Loucy (cell line): Measurements from ENCODE around the gene MAS1L.

ENCODE experiments used
- H2AFZ ChIP-seq: fragments of 200-600 bp; sonication (generic); 2 replicates; pipeline ENCODE4 v1.6.0; 2016; ENCODE audit warnings: antibody characterized with exemption, mild to moderate bottlenecking, low read length, moderate library complexity
- H3F3A ChIP-seq: fragments of 200-600 bp; 2 replicates; pipeline ENCODE4 v1.6.0; 2016; ENCODE audit warnings: antibody characterized with exemption, low read depth, mild to moderate bottlenecking
- H3K27me3 ChIP-seq: fragments of 200-600 bp; sonication (generic); 2 replicates; pipeline ENCODE4 v1.6.1; 2014; ENCODE audit warnings: low read length, mild to moderate bottlenecking; ENCODE audit not compliant: insufficient read depth, poor library complexity, severe bottlenecking
- H3K36me3 ChIP-seq: fragments of 200-600 bp; sonication (generic); 2 replicates; pipeline ENCODE4 v1.6.1; 2016; ENCODE audit warnings: low read length; ENCODE audit not compliant: insufficient read depth
- H3K4me1 ChIP-seq: fragments of 200-600 bp; sonication (generic); 2 replicates; pipeline ENCODE4 v1.5.1; 2014; ENCODE audit warnings: low read length, mild to moderate bottlenecking; ENCODE audit not compliant: insufficient read depth, poor library complexity, severe bottlenecking
- H3K4me2 ChIP-seq: fragments of 200-600 bp; sonication (generic); 2 replicates; pipeline ENCODE4 v1.6.0; 2014; ENCODE audit warnings: antibody characterized with exemption, low read length, low read depth, mild to moderate bottlenecking; ENCODE audit not compliant: poor library complexity, severe bottlenecking
- H3K4me3 ChIP-seq: fragments of 200-600 bp; sonication (generic); 2 replicates; pipeline ENCODE4 v1.5.1; 2014; ENCODE audit warnings: low read length, mild to moderate bottlenecking, mixed read lengths; ENCODE audit not compliant: poor library complexity, severe bottlenecking
- H3K79me2 ChIP-seq: fragments of 200-600 bp; sonication (generic); 2 replicates; pipeline ENCODE4 v1.6.1; 2014; ENCODE audit warnings: low read length; ENCODE audit not compliant: insufficient read depth
- H3K9ac ChIP-seq: fragments of 200-600 bp; sonication (generic); 2 replicates; pipeline ENCODE4 v1.6.0; 2014; ENCODE audit warnings: mild to moderate bottlenecking, low read depth, low read length, moderate library complexity; ENCODE audit not compliant: poor library complexity, severe bottlenecking
- H3K9me2 ChIP-seq: fragments of 200-600 bp; sonication (generic); replicated peaks from 2 replicates; pipeline ENCODE4 v1.6.1; 2016; ENCODE audit warnings: low read depth, low read length, mixed read lengths
- H3K9me3 ChIP-seq: fragments of 200-600 bp; sonication (generic); 2 replicates; pipeline ENCODE4 v1.6.1; 2014; ENCODE audit warnings: mild to moderate bottlenecking, antibody characterized with exemption, low read length, low read depth; ENCODE audit not compliant: insufficient read depth
- H4K20me1 ChIP-seq: fragments of 200-600 bp; sonication (generic); 2 replicates; pipeline ENCODE4 v1.6.0; 2014; ENCODE audit warnings: antibody characterized with exemption, low read length, mild to moderate bottlenecking; ENCODE audit not compliant: insufficient read depth, poor library complexity, severe bottlenecking
- EZH2phosphoT487 ChIP-seq: fragments of 200-600 bp; IDR thresholded peaks from 2 replicates; pipeline ENCODE4 v1.6.1; 2018; ENCODE audit warnings: antibody characterized with exemption, mild to moderate bottlenecking, moderate library complexity, borderline replicate concordance
- TF ChIP-seq, protein P1 (sequence below): fragments of 200-600 bp; sonication (generic); conservative IDR thresholded peaks from 2 replicates; pipeline ENCODE4 v1.5.1; 2014; ENCODE audit warnings: mild to moderate bottlenecking, antibody characterized with exemption, low read length

MAS1L gene

GRCh38 chr6:29509711-29510110 is 22.0 kb upstream of the MAS1L start:
- no peaks in the 10 kb centered on the region for H4K20me1 ChIP-seq
- peaks cover 18% of the 10 kb centered on the region for H3K4me1 ChIP-seq
- H3K36me3 ChIP-seq = no peaks in the 10 kb centered on the region
- H2AFZ ChIP-seq = no peak overlapping the region
- H3K9ac ChIP-seq = no peak overlapping the region
- no peaks in the 10 kb centered on the region for H3K27me3 ChIP-seq
- no peaks in the 10 kb centered on the region for H3K9me2 ChIP-seq
- TF ChIP-seq, protein P1, sequence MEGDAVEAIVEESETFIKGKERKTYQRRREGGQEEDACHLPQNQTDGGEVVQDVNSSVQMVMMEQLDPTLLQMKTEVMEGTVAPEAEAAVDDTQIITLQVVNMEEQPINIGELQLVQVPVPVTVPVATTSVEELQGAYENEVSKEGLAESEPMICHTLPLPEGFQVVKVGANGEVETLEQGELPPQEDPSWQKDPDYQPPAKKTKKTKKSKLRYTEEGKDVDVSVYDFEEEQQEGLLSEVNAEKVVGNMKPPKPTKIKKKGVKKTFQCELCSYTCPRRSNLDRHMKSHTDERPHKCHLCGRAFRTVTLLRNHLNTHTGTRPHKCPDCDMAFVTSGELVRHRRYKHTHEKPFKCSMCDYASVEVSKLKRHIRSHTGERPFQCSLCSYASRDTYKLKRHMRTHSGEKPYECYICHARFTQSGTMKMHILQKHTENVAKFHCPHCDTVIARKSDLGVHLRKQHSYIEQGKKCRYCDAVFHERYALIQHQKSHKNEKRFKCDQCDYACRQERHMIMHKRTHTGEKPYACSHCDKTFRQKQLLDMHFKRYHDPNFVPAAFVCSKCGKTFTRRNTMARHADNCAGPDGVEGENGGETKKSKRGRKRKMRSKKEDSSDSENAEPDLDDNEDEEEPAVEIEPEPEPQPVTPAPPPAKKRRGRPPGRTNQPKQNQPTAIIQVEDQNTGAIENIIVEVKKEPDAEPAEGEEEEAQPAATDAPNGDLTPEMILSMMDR = no peak
- TF ChIP-seq EZH2phosphoT487 = no peak
- H3K4me3 ChIP-seq = no peak overlapping the region
- no peaks in the 10 kb centered on the region for H3F3A ChIP-seq
- no peaks in the 10 kb centered on the region for H3K79me2 ChIP-seq
- no peaks in the 10 kb centered on the region for H3K9me3 ChIP-seq
- H3K4me2 ChIP-seq = no peak overlapping the region

DNA sequence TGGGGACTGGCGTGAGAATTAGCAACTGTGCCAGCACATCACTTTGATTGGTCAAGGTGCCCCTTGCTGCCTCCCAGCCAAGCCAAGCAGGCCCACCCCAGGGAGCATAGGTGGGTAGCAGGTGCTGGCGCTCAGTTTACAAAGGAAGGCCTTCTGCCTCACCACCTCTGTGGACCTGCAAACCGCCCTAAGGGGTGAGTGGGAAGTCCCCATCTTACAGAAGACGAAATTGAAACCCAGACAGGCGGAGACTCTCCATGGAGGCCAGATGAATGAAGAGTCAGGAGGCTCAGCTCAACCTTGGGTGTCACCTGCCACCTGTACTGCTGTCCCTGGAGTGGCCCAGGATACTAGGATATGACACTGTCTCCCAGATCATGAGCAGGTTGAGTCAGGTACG is 21.5 kb upstream of the MAS1L start:
- TF ChIP-seq, protein P1 = no peak
- TF ChIP-seq EZH2phosphoT487 = no peak
- H3K9ac ChIP-seq = no peak overlapping the region
- H3K4me1 ChIP-seq = peaks cover 18% of the 10 kb centered on the region
- H3K27me3 ChIP-seq = no peaks in the 10 kb centered on the region
- H3F3A ChIP-seq = no peaks in the 10 kb centered on the region
- no peak overlapping the region for H2AFZ ChIP-seq
- no peaks in the 10 kb centered on the region for H3K9me2 ChIP-seq
- no peaks in the 10 kb centered on the region for H3K79me2 ChIP-seq
- H4K20me1 ChIP-seq = no peaks in the 10 kb centered on the region
- no peaks in the 10 kb centered on the region for H3K36me3 ChIP-seq
- H3K4me2 ChIP-seq = no peak overlapping the region
- H3K9me3 ChIP-seq = no peaks in the 10 kb centered on the region
- H3K4me3 ChIP-seq = no peak overlapping the region

DNA sequence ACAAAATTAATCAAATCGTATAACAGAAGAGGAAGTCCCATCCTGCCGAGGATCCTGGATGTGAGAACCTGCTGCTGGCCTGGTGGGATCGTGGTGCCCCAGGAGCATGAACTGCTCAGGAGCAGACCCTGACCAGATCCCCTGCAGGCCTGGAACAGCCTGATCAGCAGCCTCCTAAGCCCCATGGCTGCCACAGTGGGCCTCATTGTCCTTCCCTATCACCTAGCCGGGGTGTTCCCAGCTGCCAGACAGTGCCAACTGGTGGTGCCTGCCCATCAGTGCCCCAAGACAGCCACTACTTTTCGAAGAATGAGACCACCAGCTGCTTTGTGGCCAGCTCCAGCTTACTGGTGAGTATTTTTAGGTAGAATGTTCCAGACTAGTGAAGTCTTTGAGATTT is 19.6 kb upstream of the MAS1L start:
- Histone ChIP-seq H3K27me3 (no peaks in the 10 kb centered on the region), H3K79me2 (no peaks in the 10 kb centered on the region), H3K4me3 (no peak overlapping the region), H3K9me3 (no peaks in the 10 kb centered on the region), H3K36me3 (no peaks in the 10 kb centered on the region), H3K9me2 (no peaks in the 10 kb centered on the region), H3K4me2 (no peak overlapping the region), H3K9ac (no peak overlapping the region), H3K4me1 (peaks cover 6% of the 10 kb centered on the region), H4K20me1 (no peaks in the 10 kb centered on the region), H2AFZ (no peak overlapping the region), H3F3A (no peaks in the 10 kb centered on the region)
- no peak for TF ChIP-seq EZH2phosphoT487
- TF ChIP-seq, protein P1 = no peak
